ENCODE data around the gene CAMSAP1.

Gene CAMSAP1

GRCh38 chr9:135780086-135780485 lies 127.3 kb downstream of the CAMSAP1 start:
- Histone ChIP-seq H3K79me2 (ENCODE audit: insufficient read depth, low read length) (no peaks in the 10 kb centered on the region), H3K4me3 (ENCODE audit: low read depth in 1 of 2, low read length in 2 of 2) (no peak overlapping the region), H3K4me1 (ENCODE audit: insufficient read depth, low read length) (no peaks in the 10 kb centered on the region), H3K27me3 (ENCODE audit: insufficient read depth, low read length, poor library complexity) (no peaks in the 10 kb centered on the region), H3K4me2 (ENCODE audit: insufficient read depth, low read length) (no peak overlapping the region), H3K9me3 (ENCODE audit: insufficient read depth, low read length, severe bottlenecking) (no peaks in the 10 kb centered on the region), H3K36me3 (ENCODE audit: insufficient read depth, low read length) (no peaks in the 10 kb centered on the region), H3K9ac (ENCODE audit: low read depth, low read length) (no peak overlapping the region), H4K20me1 (ENCODE audit: insufficient read depth, low read length) (no peaks in the 10 kb centered on the region), H2AFZ (ENCODE audit: low read depth, low read length) (no peak overlapping the region), H3K27ac (ENCODE audit: low read length) (no peak overlapping the region)
- ATAC-seq (ENCODE audit: insufficient read depth, low read depth) (no peak), DNase-seq (no peak)
- TF ChIP-seq EZH2 (IDR thresholded peaks at IDR 0.05; ENCODE audit: borderline replicate concordance, low read depth, low read length, severe bottlenecking) (no peak), CTCF (IDR thresholded peaks at IDR 0.05; ENCODE audit: borderline replicate concordance, extremely low read depth, low read length, poor library complexity, severe bottlenecking) (no peak)

- H4K20me1 ChIP-seq (ENCODE audit: insufficient read depth, low read length) = no peaks in the 10 kb centered on the region
- no peak overlapping the region for H3K4me2 ChIP-seq (ENCODE audit: insufficient read depth, low read length)
- H3K79me2 ChIP-seq (ENCODE audit: insufficient read depth, low read length) = no peaks in the 10 kb centered on the region
- no peaks in the 10 kb centered on the region for H3K4me1 ChIP-seq (ENCODE audit: insufficient read depth, low read length)
- no peak for ATAC-seq (ENCODE audit: insufficient read depth, low read depth)
- H3K9me3 ChIP-seq (ENCODE audit: insufficient read depth, low read length, severe bottlenecking) = no peaks in the 10 kb centered on the region
- no peak overlapping the region for H3K4me3 ChIP-seq (ENCODE audit: low read depth in 1 of 2, low read length in 2 of 2)
- H3K27me3 ChIP-seq (ENCODE audit: insufficient read depth, low read length, poor library complexity) = no peaks in the 10 kb centered on the region
- H3K27ac ChIP-seq (ENCODE audit: low read length) = no peak overlapping the region
- no peaks in the 10 kb centered on the region for H3K36me3 ChIP-seq (ENCODE audit: insufficient read depth, low read length)
- no peak overlapping the region for H2AFZ ChIP-seq (ENCODE audit: low read depth, low read length)
- H3K9ac ChIP-seq (ENCODE audit: low read depth, low read length) = no peak overlapping the region
- DNase-seq = no peak
- TF ChIP-seq CTCF (IDR thresholded peaks at IDR 0.05; ENCODE audit: borderline replicate concordance, extremely low read depth, low read length, poor library complexity, severe bottlenecking) (no peak), EZH2 (IDR thresholded peaks at IDR 0.05; ENCODE audit: borderline replicate concordance, low read depth, low read length, severe bottlenecking) (no peak)
These were observed 127.8 kb downstream of the CAMSAP1 start for GRCh38 chr9:135779571-135779970.

- Histone ChIP-seq H3K4me1 (ENCODE audit: insufficient read depth, low read length) (no peaks in the 10 kb centered on the region), H3K4me3 (ENCODE audit: low read depth in 1 of 2, low read length in 2 of 2) (no peak overlapping the region), H3K27ac (ENCODE audit: low read length) (no peak overlapping the region), H3K9me3 (ENCODE audit: insufficient read depth, low read length, severe bottlenecking) (no peaks in the 10 kb centered on the region), H3K36me3 (ENCODE audit: insufficient read depth, low read length) (no peaks in the 10 kb centered on the region), H3K27me3 (ENCODE audit: insufficient read depth, low read length, poor library complexity) (no peaks in the 10 kb centered on the region), H2AFZ (ENCODE audit: low read depth, low read length) (no peak overlapping the region), H3K9ac (ENCODE audit: low read depth, low read length) (no peak overlapping the region), H4K20me1 (ENCODE audit: insufficient read depth, low read length) (no peaks in the 10 kb centered on the region; the same call in 1 of the 2 replicates), H3K4me2 (ENCODE audit: insufficient read depth, low read length) (no peak overlapping the region), H3K79me2 (ENCODE audit: insufficient read depth, low read length) (no peaks in the 10 kb centered on the region)
- DNase-seq (no peak), ATAC-seq (ENCODE audit: insufficient read depth, low read depth) (no peak)
- TF ChIP-seq EZH2 (IDR thresholded peaks at IDR 0.05; ENCODE audit: borderline replicate concordance, low read depth, low read length, severe bottlenecking) (no peak), CTCF (IDR thresholded peaks at IDR 0.05; ENCODE audit: borderline replicate concordance, extremely low read depth, low read length, poor library complexity, severe bottlenecking) (no peak)
These were observed 128.9 kb downstream of the CAMSAP1 start for GRCh38 chr9:135778421-135778820.
